ENCODE measurements around the gene RAB27B. TPM values are rescaled to one million over a fixed set of nuclear protein-coding genes. Genes with fewer than 3 reads are reported as not detected.

RAB27B gene
- total RNA-seq, 1 donor from 2014 or later: 0.16 TPM

DNA sequence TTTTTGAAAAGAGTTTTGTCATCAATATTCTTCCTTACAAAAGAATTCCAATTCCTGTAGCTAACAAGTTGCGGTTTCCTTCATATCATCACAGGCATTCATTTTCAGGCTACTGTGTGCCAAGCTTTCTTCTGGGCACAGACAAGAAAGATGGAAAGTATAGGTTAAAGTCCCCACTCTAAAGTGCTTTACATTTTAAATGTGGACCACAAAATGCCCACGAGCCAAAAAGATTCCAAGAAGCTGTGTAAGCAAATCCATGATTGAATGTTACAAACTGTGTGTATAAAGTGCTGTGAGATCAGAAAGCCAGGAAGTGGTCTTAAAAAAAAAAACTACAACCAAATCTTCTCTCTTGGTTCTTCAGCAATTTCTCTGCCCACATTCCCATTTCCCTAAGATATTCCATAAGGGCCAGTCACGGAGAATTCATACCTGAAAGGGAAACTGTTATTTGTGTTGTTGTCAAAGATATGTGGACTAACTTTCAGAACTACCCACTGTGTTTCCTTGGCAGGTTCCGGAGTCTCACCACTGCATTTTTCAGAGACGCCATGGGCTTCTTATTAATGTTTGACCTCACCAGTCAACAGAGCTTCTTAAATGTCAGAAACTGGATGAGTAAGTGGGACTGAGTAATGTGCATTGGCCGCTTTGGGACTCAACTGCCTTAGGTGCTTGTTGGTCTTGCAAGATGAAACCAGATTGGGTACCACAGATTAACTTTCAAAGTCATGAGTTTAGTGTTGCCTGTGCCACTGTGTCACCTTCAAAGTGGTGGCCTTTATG is 55.7 kb downstream of the RAB27B start:
- Histone ChIP-seq H3K27me3 (ENCODE audit: low read depth) (no peaks in the 10 kb centered on the region), H3K36me3 (no peaks in the 10 kb centered on the region), H3K4me1 (no peaks in the 10 kb centered on the region), H3K27ac (replicated peaks) (no peak overlapping the region), H3K9me3 (replicated peaks) (no peaks in the 10 kb centered on the region), H3K4me3 (no peak overlapping the region)
- no peak for DNase-seq
- TF ChIP-seq, protein P1, sequence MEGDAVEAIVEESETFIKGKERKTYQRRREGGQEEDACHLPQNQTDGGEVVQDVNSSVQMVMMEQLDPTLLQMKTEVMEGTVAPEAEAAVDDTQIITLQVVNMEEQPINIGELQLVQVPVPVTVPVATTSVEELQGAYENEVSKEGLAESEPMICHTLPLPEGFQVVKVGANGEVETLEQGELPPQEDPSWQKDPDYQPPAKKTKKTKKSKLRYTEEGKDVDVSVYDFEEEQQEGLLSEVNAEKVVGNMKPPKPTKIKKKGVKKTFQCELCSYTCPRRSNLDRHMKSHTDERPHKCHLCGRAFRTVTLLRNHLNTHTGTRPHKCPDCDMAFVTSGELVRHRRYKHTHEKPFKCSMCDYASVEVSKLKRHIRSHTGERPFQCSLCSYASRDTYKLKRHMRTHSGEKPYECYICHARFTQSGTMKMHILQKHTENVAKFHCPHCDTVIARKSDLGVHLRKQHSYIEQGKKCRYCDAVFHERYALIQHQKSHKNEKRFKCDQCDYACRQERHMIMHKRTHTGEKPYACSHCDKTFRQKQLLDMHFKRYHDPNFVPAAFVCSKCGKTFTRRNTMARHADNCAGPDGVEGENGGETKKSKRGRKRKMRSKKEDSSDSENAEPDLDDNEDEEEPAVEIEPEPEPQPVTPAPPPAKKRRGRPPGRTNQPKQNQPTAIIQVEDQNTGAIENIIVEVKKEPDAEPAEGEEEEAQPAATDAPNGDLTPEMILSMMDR (IDR thresholded peaks at IDR 0.05; ENCODE audit: borderline replicate concordance): no peak
- intact Hi-C loops (cut with micrococcal nuclease): no loop called here

DNA sequence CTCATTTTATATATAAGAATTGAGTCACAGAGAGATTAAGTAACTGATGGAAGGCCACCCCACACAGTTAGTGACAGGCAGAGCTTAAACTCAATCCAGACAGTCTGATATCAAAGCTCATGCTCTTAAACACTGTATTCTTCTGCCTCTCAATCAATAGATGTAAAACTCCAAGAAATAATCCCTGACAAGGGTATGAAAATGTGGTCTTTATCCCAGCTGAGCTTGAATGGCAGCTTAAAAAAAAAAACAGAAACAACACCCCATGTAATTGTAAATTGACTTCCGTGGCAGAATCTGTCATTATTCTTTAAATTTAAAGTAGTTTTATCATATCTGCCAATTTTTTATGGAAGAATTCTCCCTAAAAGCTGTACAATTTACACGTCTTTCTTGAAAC is 60.1 kb downstream of the RAB27B start:
- H3K4me3 ChIP-seq: no peak overlapping the region
- H3K9me3 ChIP-seq (replicated peaks): no peaks in the 10 kb centered on the region
- intact Hi-C loops (cut with micrococcal nuclease): no loop called here
- no peak for DNase-seq
- H3K27ac ChIP-seq (replicated peaks): no peak overlapping the region
- no peaks in the 10 kb centered on the region for H3K36me3 ChIP-seq
- no peaks in the 10 kb centered on the region for H3K27me3 ChIP-seq (ENCODE audit: low read depth)
- H3K4me1 ChIP-seq: no peaks in the 10 kb centered on the region
- TF ChIP-seq, protein P1 (IDR thresholded peaks at IDR 0.05; ENCODE audit: borderline replicate concordance): no peak

GRCh38 chr18:54888933-54889332 is 60.7 kb downstream of the RAB27B start:
- no peaks in the 10 kb centered on the region for H3K27me3 ChIP-seq (ENCODE audit: low read depth)
- intact Hi-C loops (cut with micrococcal nuclease): no loop called here
- no peaks in the 10 kb centered on the region for H3K4me1 ChIP-seq
- no peak overlapping the region for H3K4me3 ChIP-seq
- H3K9me3 ChIP-seq (replicated peaks): no peaks in the 10 kb centered on the region
- no peaks in the 10 kb centered on the region for H3K36me3 ChIP-seq
- TF ChIP-seq, protein P1 (IDR thresholded peaks at IDR 0.05; ENCODE audit: borderline replicate concordance): no peak
- H3K27ac ChIP-seq (replicated peaks): no peak overlapping the region
- DNase-seq: no peak

DNA sequence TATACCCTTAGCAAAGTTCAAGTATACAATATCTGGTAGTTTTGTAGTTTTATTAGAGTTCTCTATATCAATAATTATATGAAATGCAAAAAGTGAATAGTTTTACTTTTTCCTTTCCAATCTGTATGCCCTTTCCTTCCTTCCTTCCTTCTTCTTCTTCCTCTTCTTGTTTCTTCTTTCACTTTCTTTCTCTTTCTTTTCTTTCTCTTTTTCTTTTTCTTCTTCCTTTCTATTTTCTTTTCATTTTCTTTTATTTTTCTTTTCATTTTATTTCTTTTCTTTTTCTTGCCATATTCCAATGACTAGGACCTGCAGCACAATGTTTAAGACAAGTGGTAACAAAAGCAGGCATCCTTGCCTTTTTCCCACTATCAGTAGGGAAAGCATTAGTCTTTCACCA is 71.2 kb downstream of the RAB27B start:
- TF ChIP-seq, protein P1 (IDR thresholded peaks at IDR 0.05; ENCODE audit: borderline replicate concordance): no peak
- no peak for DNase-seq
- Histone ChIP-seq H3K27me3 (ENCODE audit: low read depth) (no peaks in the 10 kb centered on the region), H3K4me3 (no peak overlapping the region), H3K36me3 (no peaks in the 10 kb centered on the region), H3K27ac (replicated peaks) (no peak overlapping the region), H3K4me1 (no peaks in the 10 kb centered on the region), H3K9me3 (replicated peaks) (no peaks in the 10 kb centered on the region)
- intact Hi-C loops (cut with micrococcal nuclease): no loop called here

- TF ChIP-seq, protein P1 (IDR thresholded peaks at IDR 0.05; ENCODE audit: borderline replicate concordance): no peak
- Histone ChIP-seq H3K4me3 (no peak overlapping the region), H3K9me3 (replicated peaks) (no peaks in the 10 kb centered on the region), H3K27me3 (ENCODE audit: low read depth) (no peaks in the 10 kb centered on the region), H3K27ac (replicated peaks) (no peak overlapping the region), H3K36me3 (no peaks in the 10 kb centered on the region), H3K4me1 (no peaks in the 10 kb centered on the region)
- intact Hi-C loops (cut with micrococcal nuclease): no loop called here
- DNase-seq: no peak
Observed at GRCh38 chr18:54900290-54900689, 72.0 kb downstream of the RAB27B start.
